Measurements from ENCODE around the gene TBC1D22A.

The TBC1D22A gene

DNA sequence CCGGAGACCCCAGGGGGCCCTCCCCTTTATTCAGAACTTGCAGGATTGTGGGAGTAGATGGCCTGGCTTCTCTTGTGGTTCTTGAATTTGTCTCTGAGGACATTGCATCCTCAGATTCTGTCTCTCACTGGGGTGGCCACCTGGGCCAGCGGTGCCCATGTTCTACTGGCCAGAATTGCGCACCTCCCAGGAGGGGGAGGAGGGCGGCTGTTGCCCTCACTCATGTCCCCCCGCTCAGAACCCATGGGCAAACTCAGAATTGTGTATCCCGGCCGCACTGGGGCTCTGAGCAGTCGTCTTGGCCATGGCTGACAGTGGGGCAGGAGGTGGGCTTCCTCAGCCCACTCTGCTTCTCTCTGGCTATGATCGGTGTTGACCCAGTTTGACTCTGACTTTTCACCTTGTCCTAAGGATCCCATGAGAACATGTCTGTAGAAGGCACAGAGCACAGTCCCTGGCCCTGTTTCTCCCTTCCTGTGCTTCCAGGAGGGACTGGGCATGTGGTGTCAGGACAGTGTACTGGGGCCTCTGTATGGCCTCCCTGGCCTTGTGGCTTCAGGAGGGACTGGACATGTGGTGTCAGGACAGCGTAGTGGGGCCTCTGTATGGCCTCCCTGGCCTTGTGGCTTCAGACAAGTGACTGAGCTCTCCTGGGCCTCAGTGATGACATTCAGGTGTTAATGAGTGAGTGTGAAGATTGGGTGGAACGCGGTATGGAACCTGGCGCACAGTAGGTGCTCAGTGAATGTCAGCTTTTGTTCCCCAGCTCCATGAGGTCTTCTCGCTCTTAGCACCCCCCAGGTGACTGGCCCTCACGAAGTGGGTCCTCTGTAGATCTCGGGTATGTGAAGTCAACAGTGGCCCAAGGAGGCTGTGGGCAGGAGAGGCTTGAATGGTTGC lies 99.3 kb downstream of the TBC1D22A start:
- no peak for DNase-seq

DNA sequence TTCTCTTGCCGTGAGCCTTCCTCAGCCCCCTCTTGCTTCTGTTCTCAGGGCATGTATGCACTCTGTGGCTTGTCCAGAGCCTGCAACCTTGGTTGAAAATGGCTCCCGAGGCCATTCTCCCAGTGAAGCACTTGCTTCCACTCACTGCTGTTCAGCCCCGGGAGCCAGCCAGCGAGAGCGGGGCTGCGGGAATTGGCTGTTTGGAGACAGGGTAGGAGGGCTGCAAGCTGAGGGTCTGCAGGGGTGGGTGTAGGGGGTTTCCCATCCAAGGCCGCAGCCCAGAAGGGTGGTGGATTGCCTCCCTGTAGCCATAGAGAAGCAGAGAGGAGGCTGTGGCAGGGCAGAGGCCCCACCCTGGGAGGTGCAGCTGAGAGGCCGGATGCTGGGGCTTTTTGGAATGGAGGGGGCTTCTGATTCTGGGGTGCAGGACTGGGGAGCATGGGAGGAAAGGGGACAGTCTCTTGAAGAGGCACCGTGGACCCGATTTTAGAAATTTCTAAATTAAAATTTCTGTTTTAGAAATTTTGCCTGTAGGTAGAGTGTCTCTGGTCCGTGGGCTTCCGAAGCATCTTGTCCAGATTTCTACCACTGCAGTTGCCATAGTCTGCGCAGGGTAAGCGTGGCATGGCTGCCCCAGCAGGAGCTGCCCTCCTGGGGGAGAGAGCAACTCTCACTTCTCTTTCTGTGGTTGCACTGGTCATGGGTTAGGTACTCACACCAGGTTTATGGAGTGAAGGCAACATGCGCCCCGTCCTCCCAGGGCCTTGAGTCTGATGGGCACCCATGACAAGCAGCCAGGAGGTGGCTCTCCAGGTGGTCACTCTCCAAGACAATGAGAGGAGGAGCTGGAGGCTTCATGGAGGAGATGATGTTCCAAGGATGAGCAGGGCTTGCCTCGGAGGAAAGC lies 100.2 kb downstream of the TBC1D22A start:
- no peak for DNase-seq

DNA sequence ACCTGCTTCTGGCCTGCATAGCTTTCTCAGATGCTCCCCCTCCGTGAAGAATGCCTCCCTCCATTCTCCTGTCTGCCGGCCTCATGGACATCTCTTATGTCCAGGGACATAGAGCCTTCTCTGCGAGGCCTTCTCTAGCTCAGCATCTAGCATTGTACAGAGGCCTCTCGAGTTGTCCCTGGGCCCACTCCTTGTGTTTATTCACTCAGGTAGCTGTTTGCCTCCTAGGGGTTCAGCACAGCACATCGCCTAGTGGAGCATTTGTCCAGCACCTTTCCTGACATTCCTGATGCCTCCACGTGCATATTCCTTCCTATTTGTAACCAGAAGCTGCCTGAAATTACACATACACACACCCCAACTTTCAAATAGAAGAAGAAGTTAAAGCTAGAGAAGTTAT lies 101.3 kb downstream of the TBC1D22A start:
- DNase-seq = no peak

DNA sequence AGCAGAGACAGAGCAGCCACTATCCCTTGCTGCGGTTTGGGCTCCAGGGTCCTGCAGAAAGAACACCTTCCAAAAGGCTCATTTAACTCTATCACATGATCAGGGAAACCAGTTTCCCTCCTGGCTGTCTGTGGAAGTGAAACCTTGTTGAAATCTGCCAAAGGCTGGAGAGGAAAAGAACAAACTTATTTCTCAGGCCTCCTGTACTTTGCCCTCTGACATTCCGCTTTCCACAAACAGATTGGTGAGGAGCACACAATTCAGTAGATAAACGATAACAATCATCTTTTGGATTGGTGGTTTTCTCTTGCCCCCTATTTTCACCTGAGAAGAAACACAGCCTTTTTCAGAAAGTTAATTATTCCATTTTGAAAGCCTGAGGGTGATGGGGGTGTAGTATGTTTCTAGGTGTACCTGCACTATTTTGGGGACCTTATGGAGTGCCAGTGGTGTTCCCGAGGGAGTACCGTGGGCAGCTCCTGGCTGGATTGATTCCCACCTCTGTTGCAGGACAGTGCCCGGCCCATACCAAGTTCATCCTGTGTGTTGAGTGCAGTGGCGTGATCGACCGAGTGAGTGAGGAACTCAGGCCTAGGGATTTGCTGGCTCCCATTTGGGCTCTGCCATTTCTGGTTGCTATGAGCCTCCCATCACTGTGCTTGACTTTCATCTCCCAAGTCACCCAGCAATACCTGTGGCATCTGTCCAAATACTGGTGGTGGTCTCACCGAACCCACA lies 102.0 kb downstream of the TBC1D22A start:
- no peak for DNase-seq

DNA sequence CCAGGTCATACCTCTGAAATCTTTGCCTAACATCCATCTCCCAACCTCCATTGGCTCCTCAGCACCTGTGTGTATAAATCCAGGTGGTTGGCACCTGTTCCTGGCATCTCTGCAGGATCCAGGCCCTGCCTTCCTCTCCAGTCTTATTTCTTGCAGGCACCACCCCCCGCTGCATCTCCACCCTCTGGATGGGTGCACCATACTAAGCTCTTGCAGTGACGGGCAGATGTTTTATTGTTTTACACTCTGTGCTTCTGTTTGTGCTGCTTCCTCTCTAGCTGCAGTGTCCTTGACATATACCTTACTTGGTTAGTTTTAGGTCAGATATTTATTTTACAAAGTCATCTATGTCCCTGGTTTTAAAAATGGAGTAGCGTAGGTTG lies 102.6 kb downstream of the TBC1D22A start:
- no peak for DNase-seq

DNA sequence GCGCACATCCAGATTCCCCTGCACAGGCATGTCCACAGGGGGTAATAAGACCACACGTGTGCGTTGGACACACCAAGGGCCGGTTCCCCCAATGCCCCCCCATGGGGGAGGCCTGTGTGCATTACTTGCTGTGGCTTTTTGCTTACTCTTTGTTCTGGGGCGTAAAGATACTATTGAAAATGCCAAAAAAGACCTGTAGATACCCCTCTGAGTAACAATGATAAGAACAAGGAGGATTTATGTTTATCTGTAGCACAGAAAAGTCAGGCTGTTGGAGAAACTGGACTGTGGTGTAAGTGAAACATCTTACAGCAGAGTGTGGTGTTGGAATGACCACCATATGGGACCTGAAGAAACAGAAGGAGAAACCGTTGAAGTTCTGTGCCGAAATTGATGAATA lies 103.2 kb downstream of the TBC1D22A start:
- no peak for DNase-seq

DNA sequence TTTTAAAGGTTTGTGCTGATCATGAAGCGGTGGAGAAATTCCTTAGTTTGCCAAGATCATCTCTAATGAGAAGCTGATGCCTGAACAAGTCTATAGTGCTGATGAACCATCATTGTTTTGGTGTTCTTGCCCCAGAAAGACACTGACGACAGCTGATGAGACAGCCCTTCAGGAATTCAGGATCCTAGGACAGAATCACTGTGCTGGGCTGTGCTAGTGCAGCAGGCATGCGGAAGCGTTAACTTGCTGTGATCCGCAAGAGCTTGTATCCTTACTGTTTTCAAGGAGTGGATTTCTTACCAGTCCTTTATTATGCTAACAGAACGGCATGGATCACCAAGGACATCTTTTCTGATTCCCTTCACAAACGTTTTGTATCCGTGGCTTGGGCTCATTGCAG lies 104.1 kb downstream of the TBC1D22A start:
- DNase-seq = no peak

DNA sequence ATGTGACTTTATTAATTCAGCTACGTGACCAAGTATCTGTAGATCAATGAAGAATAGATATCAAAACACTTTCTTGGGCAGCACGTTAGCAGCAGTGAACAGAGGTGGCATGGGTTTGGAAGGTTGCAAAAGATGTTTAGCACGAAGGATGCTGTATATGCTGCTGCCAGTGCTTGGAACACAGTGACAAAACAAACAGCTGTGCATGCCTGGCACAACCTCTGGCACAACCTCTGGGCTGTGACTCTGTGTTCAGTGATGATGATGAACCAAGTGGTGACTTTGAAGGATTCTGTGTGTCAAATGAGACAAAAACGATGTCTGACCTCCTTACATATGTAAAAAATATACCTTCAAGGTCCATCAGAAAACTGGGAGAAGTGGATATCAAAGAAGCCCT lies 104.7 kb downstream of the TBC1D22A start:
- DNase-seq = no peak

DNA sequence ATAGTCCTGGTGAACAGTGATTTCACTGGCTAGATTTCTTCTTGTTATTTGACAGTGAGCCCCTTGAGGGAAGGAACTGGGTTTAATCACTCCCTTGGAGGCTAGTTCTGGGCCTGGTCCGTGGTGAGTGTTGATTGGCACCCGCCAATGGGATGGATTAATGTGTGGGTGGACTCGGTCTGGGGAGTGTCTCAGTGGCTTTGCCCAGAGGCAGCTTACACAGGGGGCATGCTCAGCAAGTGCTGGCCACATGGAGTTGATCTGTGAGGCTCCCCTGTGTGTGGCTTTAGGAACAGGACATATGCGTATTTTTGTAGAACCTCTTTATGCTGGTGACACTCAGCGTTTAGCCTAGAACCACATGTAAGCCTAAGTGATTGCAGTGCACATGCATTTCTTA lies 106.9 kb downstream of the TBC1D22A start:
- no peak for DNase-seq

DNA sequence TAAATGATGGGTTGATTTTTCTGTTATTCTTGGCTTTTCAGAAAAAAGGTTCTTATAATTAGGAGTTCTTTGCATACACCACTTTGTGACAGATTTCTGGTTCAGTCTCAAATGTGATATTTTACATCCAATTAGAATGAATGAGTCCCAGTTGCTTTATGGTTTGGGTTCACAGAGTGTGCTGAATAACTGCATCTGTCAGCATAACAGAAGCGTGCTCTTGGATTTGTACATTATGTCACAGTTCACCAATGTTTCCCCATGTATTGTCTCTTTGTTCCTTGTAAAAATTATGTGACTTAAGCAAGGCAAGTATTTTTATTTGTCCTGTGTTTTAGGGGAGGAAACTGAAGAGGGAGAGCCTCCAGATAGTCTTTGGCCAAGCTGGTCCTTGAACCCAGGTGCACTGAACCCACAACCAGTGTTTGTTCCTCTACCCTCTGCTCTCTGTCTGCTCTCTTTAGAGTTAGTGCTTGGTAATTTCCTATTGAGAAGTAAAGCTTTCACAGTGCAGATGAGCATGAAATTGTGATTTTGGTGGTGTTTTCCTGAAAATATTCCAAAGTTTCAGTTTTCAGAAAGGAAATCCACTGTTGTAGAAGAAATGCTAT lies 107.5 kb downstream of the TBC1D22A start:
- no peak for DNase-seq

DNA sequence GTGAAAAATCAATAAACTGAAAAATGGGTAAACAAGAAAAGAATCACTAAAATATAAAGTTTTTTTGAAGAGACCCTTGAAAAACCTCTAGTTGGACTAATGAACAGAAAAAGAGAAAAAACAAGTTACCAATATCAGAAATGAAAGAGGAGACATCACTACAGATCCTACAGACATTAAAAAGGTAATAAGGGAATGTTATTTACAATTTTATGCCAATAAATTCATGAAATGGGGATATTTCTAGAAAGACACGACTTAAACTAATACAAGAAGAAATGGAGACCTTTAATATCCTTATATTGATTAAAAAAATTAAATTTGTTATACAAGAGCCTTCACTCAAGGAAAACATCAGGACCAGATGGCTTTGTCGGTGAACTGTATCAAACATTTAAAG lies 109.4 kb downstream of the TBC1D22A start:
- DNase-seq = no peak

DNA sequence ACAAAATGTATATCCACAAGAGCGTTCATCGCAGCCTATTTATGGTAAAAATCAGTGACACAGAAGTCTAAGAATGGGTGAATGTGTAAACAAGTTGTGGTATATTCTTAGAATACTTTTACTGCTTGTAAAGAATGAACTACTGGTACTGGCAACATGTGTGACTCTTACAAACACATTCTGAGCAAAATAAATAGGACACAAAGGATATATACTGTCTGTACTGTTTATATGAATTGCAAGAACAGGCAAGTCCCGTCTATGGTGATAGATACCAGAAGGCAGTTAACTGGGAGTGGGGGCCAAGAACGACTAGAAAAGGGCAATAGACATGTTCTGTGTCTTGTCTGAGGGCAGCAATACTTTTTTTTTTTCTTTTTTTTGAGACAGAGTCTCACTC lies 112.6 kb downstream of the TBC1D22A start:
- DNase-seq = no peak

DNA sequence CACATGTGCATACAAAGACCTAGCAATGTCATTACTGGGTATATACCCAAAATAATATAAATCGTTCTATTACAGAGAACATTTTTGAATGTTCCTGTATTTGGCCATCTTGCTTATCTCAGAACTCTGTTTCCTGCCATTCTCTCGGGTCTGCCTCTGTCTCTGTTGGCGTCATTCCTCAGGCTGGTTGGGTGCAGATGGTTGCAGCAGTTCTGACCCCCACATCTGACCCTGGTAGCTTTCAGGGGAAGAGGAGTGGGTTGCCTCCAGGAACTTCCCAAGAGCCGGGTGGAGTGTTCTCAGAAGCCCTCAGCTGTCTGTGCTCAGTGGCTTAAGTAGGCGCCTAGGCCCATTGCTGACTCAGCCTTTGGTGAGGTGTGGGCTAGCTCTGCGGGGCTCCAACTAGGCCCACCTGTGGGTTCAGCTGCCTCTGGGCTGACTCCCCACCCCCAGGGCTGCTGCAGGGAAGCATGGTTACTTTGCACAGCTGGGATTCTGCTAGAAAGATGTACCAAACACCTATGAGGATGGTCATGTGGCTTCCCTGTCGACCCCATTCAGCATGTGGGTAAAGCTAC lies 114.0 kb downstream of the TBC1D22A start:
- no peak for DNase-seq

DNA sequence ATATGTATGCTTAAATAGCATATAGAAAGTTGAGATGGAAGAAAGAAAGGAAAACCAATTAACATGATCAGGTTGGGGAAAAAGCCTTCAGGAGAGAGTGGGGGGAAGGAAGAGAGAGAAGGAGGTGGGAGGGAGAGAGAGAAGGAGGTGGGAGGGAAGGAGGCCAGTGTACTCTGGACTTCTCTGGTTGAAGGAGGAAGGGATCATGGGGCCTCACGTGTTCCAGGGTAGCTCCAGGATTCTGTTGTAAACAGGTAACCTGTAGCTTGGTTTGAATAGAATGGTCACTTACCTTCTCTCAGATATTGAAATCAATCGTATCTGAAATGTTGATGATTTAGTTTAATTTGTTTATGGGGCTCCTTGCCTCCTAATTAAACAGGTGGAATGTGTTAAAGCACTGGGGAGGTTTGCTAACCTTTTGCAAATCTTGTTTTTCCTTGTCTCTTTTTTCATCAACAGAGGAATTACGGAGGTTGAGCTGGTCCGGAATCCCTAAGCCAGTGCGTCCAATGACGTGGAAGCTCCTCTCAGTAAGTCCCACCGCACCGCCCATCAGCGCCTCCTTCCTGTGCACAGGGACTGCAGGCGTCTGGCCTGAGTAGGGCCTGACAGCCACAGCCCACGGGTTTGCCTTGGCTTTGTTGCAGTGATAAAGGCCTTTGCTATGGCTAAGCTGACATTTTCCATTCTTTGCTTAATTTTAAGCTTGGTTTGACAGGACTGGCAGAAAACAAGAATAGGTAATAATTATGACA lies 115.9 kb downstream of the TBC1D22A start:
- no peak for DNase-seq

DNA sequence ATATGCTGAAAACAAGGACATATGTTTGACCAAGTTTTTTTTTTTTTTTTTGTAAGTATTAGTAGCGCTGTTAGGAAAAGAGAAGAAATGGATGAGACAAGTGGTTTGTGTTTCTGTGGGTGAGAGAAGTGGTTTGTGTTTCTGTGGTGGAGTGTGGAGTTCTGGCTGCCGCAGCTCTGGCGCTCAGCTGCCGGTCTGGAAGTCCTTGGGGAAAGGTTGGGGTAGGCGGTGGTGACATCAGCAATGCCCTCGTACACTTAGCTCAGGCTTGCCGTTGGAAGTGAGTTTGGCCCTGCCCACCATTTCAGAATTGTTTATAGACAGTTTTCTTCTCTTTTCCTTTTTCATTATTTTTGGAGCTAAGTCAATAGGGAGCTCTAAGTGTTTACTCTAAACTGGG lies 116.6 kb downstream of the TBC1D22A start:
- DNase-seq = no peak

DNA sequence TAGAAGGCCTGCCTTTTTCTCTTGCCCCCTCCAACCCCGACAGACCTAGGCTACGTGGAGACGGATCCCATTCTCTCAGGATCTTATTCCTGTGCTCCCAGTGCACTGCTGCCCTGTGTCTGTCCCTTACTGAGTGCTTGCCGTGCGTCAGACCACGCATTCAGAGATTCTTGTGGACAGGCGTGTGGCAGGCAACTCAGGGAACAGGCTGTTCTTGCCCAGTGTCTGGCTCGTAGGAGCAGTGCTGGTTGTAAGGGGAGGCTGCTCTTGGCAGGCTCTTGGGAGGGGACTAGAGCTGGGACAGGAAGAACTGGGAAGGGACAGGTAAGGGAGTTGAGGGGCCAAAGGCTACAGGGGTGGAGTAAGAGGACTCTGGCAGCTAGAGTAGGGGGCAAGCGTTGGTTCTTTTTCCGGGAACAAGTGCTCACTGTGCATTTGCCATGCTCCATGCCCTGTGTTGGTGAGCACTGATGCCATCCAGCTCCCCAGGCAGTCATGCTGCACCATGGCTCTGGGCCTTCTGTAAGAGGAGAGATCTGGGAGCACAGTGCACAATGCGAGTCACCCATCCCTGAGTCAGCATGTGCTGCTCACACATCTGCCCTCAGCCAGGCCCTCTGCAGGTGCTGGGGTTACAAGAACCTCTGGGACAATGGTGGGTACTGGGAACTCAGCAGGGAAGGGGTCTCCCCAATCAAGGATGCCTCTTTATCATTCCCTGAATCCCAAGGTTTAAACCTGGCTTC lies 119.1 kb downstream of the TBC1D22A start:
- no peak for DNase-seq

DNA sequence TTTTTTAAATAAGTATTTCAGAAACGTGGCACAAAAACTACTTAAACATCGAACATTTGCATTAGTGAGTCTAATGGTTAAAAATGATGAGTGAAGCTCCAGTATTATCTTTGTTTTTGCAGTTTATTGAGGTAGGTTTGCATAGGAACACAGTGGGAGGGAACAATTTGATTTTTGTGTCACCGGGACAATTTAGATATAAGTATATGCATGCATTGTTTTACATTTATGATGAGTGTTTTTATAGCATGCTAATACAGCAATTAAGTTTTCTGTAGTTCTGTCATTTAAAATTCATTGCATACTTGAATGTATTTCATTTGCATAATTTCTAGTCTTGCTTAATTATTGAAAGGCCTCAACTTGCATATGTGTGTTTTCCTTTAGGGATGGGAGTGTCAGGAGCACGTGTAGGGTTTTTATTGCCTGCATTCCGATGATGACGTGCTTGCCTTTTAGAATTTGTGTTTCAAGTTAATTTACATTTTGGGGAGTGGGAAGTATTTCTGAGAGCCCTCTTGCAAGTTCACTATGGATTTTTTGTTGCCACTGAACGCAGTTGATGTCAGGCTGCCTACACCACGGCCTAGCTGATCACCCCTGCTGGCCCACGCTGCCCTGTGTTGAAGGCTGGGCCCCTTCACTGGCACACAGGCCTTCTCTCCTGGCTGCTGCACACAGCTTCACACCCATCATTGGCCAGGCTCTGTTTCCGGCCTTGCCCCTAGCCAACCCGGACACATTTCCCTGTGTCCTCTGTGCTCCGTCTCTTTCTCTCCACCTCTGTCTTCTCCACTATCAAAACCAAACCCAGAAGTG lies 120.9 kb downstream of the TBC1D22A start:
- DNase-seq = no peak

DNA sequence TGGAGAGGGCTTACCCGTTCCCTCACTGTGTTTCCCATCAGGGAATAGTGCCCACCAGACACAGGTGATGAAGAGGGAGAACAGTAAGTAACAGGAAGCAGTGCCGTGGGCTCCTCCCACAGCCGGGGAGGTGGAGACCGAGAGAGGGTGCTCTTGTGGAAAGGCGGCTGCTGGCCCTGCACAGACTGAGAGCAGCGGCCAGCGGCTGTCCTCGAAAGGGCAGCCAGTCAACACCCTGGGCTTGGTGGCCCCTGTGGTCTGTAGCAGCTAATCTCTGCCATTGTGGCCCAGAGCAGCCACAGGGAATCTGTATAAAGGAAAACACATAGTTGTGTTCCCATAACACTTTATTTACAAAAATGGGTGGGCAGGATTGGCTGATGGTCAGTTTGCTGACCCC lies 121.9 kb downstream of the TBC1D22A start:
- DNase-seq = no peak

DNA sequence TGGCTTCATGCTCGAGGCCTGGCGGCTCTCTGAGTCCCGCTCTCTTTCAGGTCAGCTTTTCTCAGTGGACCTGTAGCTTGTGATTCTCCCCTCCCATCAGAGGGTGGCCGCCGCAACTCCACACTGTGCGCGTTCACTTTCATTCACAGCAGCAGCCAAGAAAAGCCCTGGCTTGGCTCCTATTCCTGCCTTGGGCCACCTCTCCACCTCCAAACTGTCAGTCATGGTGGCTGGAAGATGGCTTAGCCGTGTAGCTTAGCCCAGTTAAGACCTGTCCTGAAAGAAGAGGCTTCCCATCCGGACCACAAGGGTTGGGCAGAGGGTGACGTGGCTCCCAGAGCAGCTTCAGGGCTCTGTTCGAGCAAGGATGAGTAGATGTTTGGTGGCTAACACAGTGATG lies 125.5 kb downstream of the TBC1D22A start:
- DNase-seq = no peak

DNA sequence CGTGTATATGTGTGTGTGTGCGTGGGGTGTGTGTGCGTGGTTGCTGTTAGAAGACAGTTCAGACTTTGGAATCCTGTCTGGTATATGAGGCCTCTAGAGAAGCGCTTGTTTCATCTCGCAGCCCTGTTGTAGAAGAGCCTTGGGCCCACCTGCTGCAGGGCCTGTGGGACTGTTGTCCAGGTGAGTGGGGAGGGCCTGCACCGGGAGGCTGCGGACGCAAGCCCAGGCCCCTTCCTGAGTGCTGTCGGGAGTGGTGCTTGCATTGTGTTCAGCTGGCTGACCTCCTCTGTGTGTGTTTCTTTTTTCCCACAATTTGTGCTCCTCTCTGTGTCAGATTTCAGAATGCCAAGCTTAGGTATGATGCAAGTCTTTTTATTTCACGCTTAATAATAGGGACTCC lies 128.4 kb downstream of the TBC1D22A start:
- no peak for DNase-seq
